Vagina (tissue), 2 donors: ENCODE results near the gene KRTAP10-11. TPM values are rescaled to one million over a fixed set of nuclear protein-coding genes. Genes with fewer than 3 reads are reported as not detected.

ENCODE experiments used
- DNase-seq, 2 donors: peaks; one replicate each; pipeline ENCODE4 v3.0.0-alpha.2; 2017; ENCODE audit errors: extremely low spot score in 2 of 2
- H3K27ac ChIP-seq: fragments of 200-600 bp; sonication (generic); one replicate; pipeline ENCODE4 v1.5.1; 2019
- H3K27me3 ChIP-seq: fragments of 200-600 bp; sonication (generic); one replicate; pipeline ENCODE4 v1.5.1; 2019
- H3K36me3 ChIP-seq, 2 donors: fragments of 200-600 bp; sonication (generic); one replicate each; pipeline ENCODE4 v1.5.1; 2017 to 2019
- H3K4me1 ChIP-seq: fragments of 200-600 bp; sonication (generic); one replicate; pipeline ENCODE4 v1.5.1; 2019
- H3K4me3 ChIP-seq, 2 donors: fragments of 200-600 bp; sonication (generic); 1 replicate in 1 of 2; 2 replicates in 1 of 2; pipeline ENCODE4 v1.5.1; 2016 to 2019
- H3K9me3 ChIP-seq: fragments of 200-600 bp; sonication (generic); one replicate; pipeline ENCODE4 v1.5.1; 2019
- POLR2A ChIP-seq, 2 donors: fragments of 450-650 bp; IDR thresholded peaks; one replicate each; pipeline ENCODE4 v1.6.1; 2017; ENCODE audit warnings: antibody characterized with exemption in 2 of 2, mild to moderate bottlenecking in 2 of 2, moderate library complexity in 2 of 2
- POLR2AphosphoS5 ChIP-seq, 2 donors: sonication (generic); formaldehyde crosslinking; IDR thresholded peaks; one replicate each; pipeline ENCODE4 v1.9.0; 2017; ENCODE audit warnings: antibody characterized with exemption in 2 of 2, mild to moderate bottlenecking in 2 of 2, low read depth in 1 of 2; ENCODE audit not compliant: insufficient read depth in 1 of 2
- intact Hi-C: fragments of 100-400 bp; cut with DNase I; formaldehyde crosslinking; loops from one replicate; pipeline ENCODE4 v1.15.1; 2023
- total RNA-seq: library from RNA; depleted of rRNA; stranded (reverse); fragments of >200 nt; gene quantifications from one replicate; pipeline ENCODE4 v1.2.3, GENCODE V29; 2016
- TF ChIP-seq, protein P1 (sequence below), 3 experiments: fragments of 450-650 bp in 2 of 3; fragments of 200-600 bp in 1 of 3; sonication (generic) in 1 of 3; IDR thresholded peaks; one replicate each; pipeline ENCODE4 v1.5.1; 2017 to 2019; ENCODE audit warnings: antibody characterized with exemption in 3 of 3, mild to moderate bottlenecking in 2 of 3, moderate library complexity in 2 of 3

KRTAP10-11 gene
- total RNA-seq, 1 donor from 2014 or later: not detected

GRCh38 chr21:44639331-44639655 is 6.9 kb upstream of the KRTAP10-11 start:
- Histone ChIP-seq H3K27ac (no peak overlapping the region), H3K9me3 (no peaks in the 10 kb centered on the region), H3K36me3 (no peaks in the 10 kb centered on the region), H3K4me3 (no peak overlapping the region), H3K27me3 (no peaks in the 10 kb centered on the region), H3K4me1 (no peaks in the 10 kb centered on the region)
- intact Hi-C loops: no loop called here
- peak; percentile 34 to 85 for DNase-seq
- TF ChIP-seq POLR2A (IDR thresholded peaks at IDR 0.05) (no peak), POLR2AphosphoS5 (IDR thresholded peaks at IDR 0.05; ENCODE audit: insufficient read depth in 1 of 2, low read depth in 1 of 2) (no peak)
- TF ChIP-seq, protein P1, sequence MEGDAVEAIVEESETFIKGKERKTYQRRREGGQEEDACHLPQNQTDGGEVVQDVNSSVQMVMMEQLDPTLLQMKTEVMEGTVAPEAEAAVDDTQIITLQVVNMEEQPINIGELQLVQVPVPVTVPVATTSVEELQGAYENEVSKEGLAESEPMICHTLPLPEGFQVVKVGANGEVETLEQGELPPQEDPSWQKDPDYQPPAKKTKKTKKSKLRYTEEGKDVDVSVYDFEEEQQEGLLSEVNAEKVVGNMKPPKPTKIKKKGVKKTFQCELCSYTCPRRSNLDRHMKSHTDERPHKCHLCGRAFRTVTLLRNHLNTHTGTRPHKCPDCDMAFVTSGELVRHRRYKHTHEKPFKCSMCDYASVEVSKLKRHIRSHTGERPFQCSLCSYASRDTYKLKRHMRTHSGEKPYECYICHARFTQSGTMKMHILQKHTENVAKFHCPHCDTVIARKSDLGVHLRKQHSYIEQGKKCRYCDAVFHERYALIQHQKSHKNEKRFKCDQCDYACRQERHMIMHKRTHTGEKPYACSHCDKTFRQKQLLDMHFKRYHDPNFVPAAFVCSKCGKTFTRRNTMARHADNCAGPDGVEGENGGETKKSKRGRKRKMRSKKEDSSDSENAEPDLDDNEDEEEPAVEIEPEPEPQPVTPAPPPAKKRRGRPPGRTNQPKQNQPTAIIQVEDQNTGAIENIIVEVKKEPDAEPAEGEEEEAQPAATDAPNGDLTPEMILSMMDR (IDR thresholded peaks at IDR 0.05): no peak

GRCh38 chr21:44640761-44641160 is 5.5 kb upstream of the KRTAP10-11 start:
- Histone ChIP-seq H3K27me3 (no peaks in the 10 kb centered on the region), H3K4me3 (no peak overlapping the region), H3K27ac (no peak overlapping the region), H3K4me1 (no peaks in the 10 kb centered on the region), H3K9me3 (no peaks in the 10 kb centered on the region), H3K36me3 (no peaks in the 10 kb centered on the region)
- intact Hi-C loops: no loop called here
- TF ChIP-seq, protein P1 (IDR thresholded peaks at IDR 0.05): no peak
- TF ChIP-seq POLR2A (IDR thresholded peaks at IDR 0.05): no peak
- no peak for TF ChIP-seq POLR2AphosphoS5 (IDR thresholded peaks at IDR 0.05; ENCODE audit: insufficient read depth in 1 of 2, low read depth in 1 of 2)
- DNase-seq: peak in 1 of 2 donors; percentile 52

GRCh38 chr21:44643741-44644310 is 2.4 kb upstream of the KRTAP10-11 start:
- H3K36me3 ChIP-seq: no peaks in the 10 kb centered on the region
- H3K4me3 ChIP-seq: no peak overlapping the region
- H3K27me3 ChIP-seq: no peaks in the 10 kb centered on the region
- no peaks in the 10 kb centered on the region for H3K4me1 ChIP-seq
- H3K27ac ChIP-seq: no peak overlapping the region
- no peaks in the 10 kb centered on the region for H3K9me3 ChIP-seq
- TF ChIP-seq POLR2AphosphoS5 (IDR thresholded peaks at IDR 0.05; ENCODE audit: insufficient read depth in 1 of 2, low read depth in 1 of 2): no peak
- TF ChIP-seq, protein P1 (IDR thresholded peaks at IDR 0.05): no peak
- TF ChIP-seq POLR2A (IDR thresholded peaks at IDR 0.05): no peak
- DNase-seq: no peak
- intact Hi-C loops: no loop called here

- Histone ChIP-seq H3K9me3 (no peaks in the 10 kb centered on the region), H3K4me3 (no peak overlapping the region), H3K27me3 (no peaks in the 10 kb centered on the region), H3K36me3 (no peaks in the 10 kb centered on the region), H3K4me1 (no peaks in the 10 kb centered on the region), H3K27ac (no peak overlapping the region)
- intact Hi-C loops: no loop called here
- DNase-seq: no peak
- no peak for TF ChIP-seq POLR2A (IDR thresholded peaks at IDR 0.05)
- TF ChIP-seq POLR2AphosphoS5 (IDR thresholded peaks at IDR 0.05; ENCODE audit: insufficient read depth in 1 of 2, low read depth in 1 of 2): no peak
- TF ChIP-seq, protein P1 (IDR thresholded peaks at IDR 0.05): no peak
These were observed 1.3 kb upstream of the KRTAP10-11 start for GRCh38 chr21:44644878-44645277.

DNA sequence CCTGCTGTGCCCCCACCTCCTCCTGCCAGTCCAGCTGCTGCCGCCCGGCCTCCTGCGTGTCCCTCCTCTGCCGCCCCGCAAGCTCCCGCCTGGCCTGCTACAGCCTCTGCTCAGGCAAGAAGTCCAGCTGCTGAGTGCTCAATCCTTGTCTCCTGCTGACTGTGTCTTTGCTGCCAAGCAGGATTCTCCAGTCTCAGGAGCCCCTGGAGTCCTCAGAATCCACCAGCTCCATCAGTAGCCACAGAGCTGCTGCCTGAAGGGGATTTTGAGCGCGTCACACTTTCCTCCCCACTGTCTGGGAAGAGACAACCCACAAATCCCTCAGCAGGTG is 973 bp downstream of the KRTAP10-11 start:
- H3K4me3 ChIP-seq: no peak overlapping the region
- no peak for DNase-seq
- TF ChIP-seq POLR2A (IDR thresholded peaks at IDR 0.05) (no peak), POLR2AphosphoS5 (IDR thresholded peaks at IDR 0.05; ENCODE audit: insufficient read depth in 1 of 2, low read depth in 1 of 2) (no peak)
- TF ChIP-seq, protein P1 (IDR thresholded peaks at IDR 0.05): no peak
- H3K9me3 ChIP-seq: no peaks in the 10 kb centered on the region
- H3K36me3 ChIP-seq: no peaks in the 10 kb centered on the region
- no peaks in the 10 kb centered on the region for H3K27me3 ChIP-seq
- intact Hi-C loops: no loop called here
- H3K27ac ChIP-seq: no peak overlapping the region
- no peaks in the 10 kb centered on the region for H3K4me1 ChIP-seq
